BLaER1 treated with 17β-estradiol and CSF1 and Interleukin-3, amounts not matched to agents 10 nM and 100 nM (cell line): ENCODE data around the gene HYI.
"Not testable (repeated sequence)": the region's sequence is repeated elsewhere in the genome, so short reads cannot be mapped to it uniquely, and the experiment has no call there.

Experiments used
- H3K27ac ChIP-seq, 11 experiments: shearing (Covaris generic); formaldehyde crosslinking; 2 replicates each; pipeline ENCODE4 v1.8.1; 2022
- H3K27me3 ChIP-seq, 11 experiments: shearing (Covaris generic); formaldehyde crosslinking; 2 replicates each; pipeline ENCODE4 v1.8.1; 2022
- H3K36me3 ChIP-seq, 11 experiments: shearing (Covaris generic); formaldehyde crosslinking; 2 replicates each; pipeline ENCODE4 v1.8.1; 2022
- H3K4me1 ChIP-seq, 10 experiments: shearing (Covaris generic); formaldehyde crosslinking; 2 replicates each; pipeline ENCODE4 v1.8.1; 2022
- H3K4me2 ChIP-seq, 11 experiments: shearing (Covaris generic); formaldehyde crosslinking; 2 replicates each; pipeline ENCODE4 v1.8.1; 2022
- H3K4me3 ChIP-seq, 10 experiments: shearing (Covaris generic); formaldehyde crosslinking; 2 replicates each; pipeline ENCODE4 v1.8.1; 2022
- H3K9ac ChIP-seq, 11 experiments: shearing (Covaris generic); formaldehyde crosslinking; 2 replicates each; pipeline ENCODE4 v1.8.1; 2022
- H3K9me3 ChIP-seq, 11 experiments: shearing (Covaris generic); formaldehyde crosslinking; replicated peaks in 1 of 11; 2 replicates each; pipeline ENCODE4 v1.8.1; 2022
- H4K20me1 ChIP-seq, 11 experiments: shearing (Covaris generic); formaldehyde crosslinking; 2 replicates each; pipeline ENCODE4 v1.8.1; 2022
- Cebpa-rat ChIP-seq, 11 experiments: shearing (Covaris generic); IDR thresholded peaks; 2 replicates each; pipeline ENCODE4 v1.8.1; 2022

HYI gene

GRCh38 chr1:43482215-43482614, 28.5 kb upstream of the HYI start:
- Histone ChIP-seq H3K27ac (no peak overlapping the region), H3K4me1 (peaks cover 0 to 4% (median 0%) of the 10 kb centered on the region in 10 experiments; a peak in 1 of 20 replicates), H3K4me3 (no peak overlapping the region), H3K9ac (no peak overlapping the region), H4K20me1 (no peaks in the 10 kb centered on the region), H3K27me3 (no peaks in the 10 kb centered on the region), H3K4me2 (0 out of 22 replicates have a peak overlapping the region, but pooled peaks of 1 of the 11 experiments have one; percentile 4), H3K9me3 (peaks cover 5 to 11% (median 8%) of the 10 kb centered on the region in 11 experiments; a peak in 20 of 22 replicates), H3K36me3 (no peaks in the 10 kb centered on the region)
- TF ChIP-seq Cebpa-rat (IDR thresholded peaks at IDR 0.05): no peak

GRCh38 chr1:43481491-43481890, 27.8 kb upstream of the HYI start:
- H3K36me3 ChIP-seq: no peaks in the 10 kb centered on the region
- H4K20me1 ChIP-seq: no peaks in the 10 kb centered on the region
- no peaks in the 10 kb centered on the region for H3K27me3 ChIP-seq
- peaks cover 0 to 4% (median 0%) of the 10 kb centered on the region in 10 experiments; a peak in 7 of 20 replicates for H3K4me1 ChIP-seq
- no peak overlapping the region for H3K4me3 ChIP-seq
- no peak overlapping the region for H3K9ac ChIP-seq
- H3K9me3 ChIP-seq: peaks cover 0 to 5% (median 1%) of the 10 kb centered on the region in 11 experiments; a peak in 4 of 22 replicates
- H3K4me2 ChIP-seq: no peak overlapping the region
- no peak for TF ChIP-seq Cebpa-rat (IDR thresholded peaks at IDR 0.05)
- H3K27ac ChIP-seq: no peak overlapping the region

GRCh38 chr1:43479414-43479813, 25.7 kb upstream of the HYI start:
- H3K36me3 ChIP-seq: no peaks in the 10 kb centered on the region
- H3K9me3 ChIP-seq: no peaks in the 10 kb centered on the region
- H3K9ac ChIP-seq: no peak overlapping the region
- no peak overlapping the region for H3K4me3 ChIP-seq
- H4K20me1 ChIP-seq: no peaks in the 10 kb centered on the region
- H3K27me3 ChIP-seq: no peaks in the 10 kb centered on the region
- no peak for TF ChIP-seq Cebpa-rat (IDR thresholded peaks at IDR 0.05)
- H3K4me2 ChIP-seq: no peak overlapping the region
- no peak overlapping the region for H3K27ac ChIP-seq
- H3K4me1 ChIP-seq: peaks cover 0 to 15% (median 0%) of the 10 kb centered on the region in 10 experiments; a peak in 8 of 20 replicates

GRCh38 chr1:43477716-43478115, 24.0 kb upstream of the HYI start:
- no peak overlapping the region for H3K9ac ChIP-seq
- no peak for TF ChIP-seq Cebpa-rat (IDR thresholded peaks at IDR 0.05)
- H4K20me1 ChIP-seq: no peaks in the 10 kb centered on the region
- no peak overlapping the region for H3K27ac ChIP-seq
- no peak overlapping the region for H3K4me2 ChIP-seq
- H3K4me1 ChIP-seq: peaks cover 0 to 25% (median 3%) of the 10 kb centered on the region in 10 experiments; a peak in 10 of 20 replicates
- no peak overlapping the region for H3K4me3 ChIP-seq
- no peaks in the 10 kb centered on the region for H3K9me3 ChIP-seq
- no peaks in the 10 kb centered on the region for H3K36me3 ChIP-seq
- no peaks in the 10 kb centered on the region for H3K27me3 ChIP-seq

GRCh38 chr1:43475611-43476401, 22.1 kb upstream of the HYI start:
- not testable (repeated sequence) for H3K4me3 ChIP-seq, H3K36me3 ChIP-seq, H3K9ac ChIP-seq, H3K27me3 ChIP-seq, H4K20me1 ChIP-seq, H3K9me3 ChIP-seq, H3K27ac ChIP-seq
- H3K4me2 ChIP-seq: peak overlapping the region in 4 of 11 experiments; percentile 1 to 51 (median 32); a peak in 7 of 22 replicates
- peaks cover 0 to 34% (median 2%) of the 10 kb centered on the region in 10 experiments; a peak in 9 of 20 replicates for H3K4me1 ChIP-seq

- Histone ChIP-seq H3K9ac (no peak overlapping the region), H3K4me3 (no peak overlapping the region), H3K9me3 (peaks cover 0 to 7% (median 0%) of the 10 kb centered on the region in 11 experiments; a peak in 3 of 22 replicates), H3K27me3 (no peaks in the 10 kb centered on the region), H3K4me2 (peak overlapping the region in 2 of 11 experiments; percentile 21 to 75; a peak in 2 of 22 replicates), H3K36me3 (no peaks in the 10 kb centered on the region), H4K20me1 (no peaks in the 10 kb centered on the region), H3K4me1 (peaks cover 0 to 34% (median 2%) of the 10 kb centered on the region in 10 experiments; a peak in 9 of 20 replicates), H3K27ac (no peak overlapping the region)
- no peak for TF ChIP-seq Cebpa-rat (IDR thresholded peaks at IDR 0.05)
Measured at GRCh38 chr1:43473463-43473862, 19.7 kb upstream of the HYI start.

GRCh38 chr1:43472463-43473151, 18.9 kb upstream of the HYI start:
- H3K36me3 ChIP-seq, H4K20me1 ChIP-seq, H3K27me3 ChIP-seq, H3K4me3 ChIP-seq, H3K9ac ChIP-seq: not testable (repeated sequence)
- Histone ChIP-seq H3K9me3 (peaks cover 0 to 16% (median 0%) of the 10 kb centered on the region in 11 experiments; a peak in 3 of 22 replicates), H3K4me2 (peak overlapping the region in 6 of 11 experiments; percentile 6 to 75 (median 50); a peak in 10 of 22 replicates), H3K27ac (peak overlapping the region in 1 of 11 experiments; percentile 37; a peak in 1 of 22 replicates), H3K4me1 (peaks cover 0 to 34% (median 2%) of the 10 kb centered on the region in 10 experiments; a peak in 9 of 20 replicates)

- H3K36me3 ChIP-seq: no peaks in the 10 kb centered on the region
- no peaks in the 10 kb centered on the region for H4K20me1 ChIP-seq
- peaks cover 0 to 34% (median 2%) of the 10 kb centered on the region in 10 experiments; a peak in 9 of 20 replicates for H3K4me1 ChIP-seq
- H3K4me2 ChIP-seq: peak overlapping the region in 4 of 11 experiments; percentile 6 to 75 (median 66); a peak in 6 of 22 replicates
- H3K27me3 ChIP-seq: no peaks in the 10 kb centered on the region
- TF ChIP-seq Cebpa-rat (IDR thresholded peaks at IDR 0.05): no peak
- H3K9ac ChIP-seq: no peak overlapping the region
- H3K27ac ChIP-seq: no peak overlapping the region
- H3K9me3 ChIP-seq: peaks cover 0 to 17% (median 0%) of the 10 kb centered on the region in 11 experiments; a peak in 3 of 22 replicates
- no peak overlapping the region for H3K4me3 ChIP-seq
Measured at GRCh38 chr1:43472087-43472462, 18.3 kb upstream of the HYI start.

- Histone ChIP-seq H3K4me1 (peaks cover 7 to 27% (median 14%) of the 10 kb centered on the region in 10 experiments; a peak in 19 of 20 replicates), H3K4me3 (no peak overlapping the region), H3K27ac (no peak overlapping the region), H3K27me3 (no peaks in the 10 kb centered on the region), H3K4me2 (no peak overlapping the region), H3K36me3 (no peaks in the 10 kb centered on the region), H4K20me1 (no peaks in the 10 kb centered on the region), H3K9me3 (peaks cover 0 to 17% (median 0%) of the 10 kb centered on the region in 11 experiments; a peak in 3 of 22 replicates), H3K9ac (no peak overlapping the region)
- no peak for TF ChIP-seq Cebpa-rat (IDR thresholded peaks at IDR 0.05)
Measured at GRCh38 chr1:43469932-43470331, 16.2 kb upstream of the HYI start.
